Uterus (tissue), 4 donors: ENCODE measurements around the gene TSPAN9. TPM values are rescaled to one million over a fixed set of nuclear protein-coding genes. Genes with fewer than 3 reads are reported as not detected.
A peak's percentile ranks its signal among the peaks of the same experiment; 100 is the strongest.

Source experiments
- DNase-seq, 2 donors: peaks; one replicate each; pipeline ENCODE4 v3.0.0-alpha.2; 2019 to 2020
- H3K27ac ChIP-seq, 2 donors: fragments of 200-600 bp; sonication (generic); 1 replicate in 1 of 2; 2 replicates in 1 of 2; pipeline ENCODE4 v1.5.1; 2016 to 2018
- H3K27me3 ChIP-seq, 2 donors: fragments of 200-600 bp; sonication (generic); one replicate each; pipeline ENCODE4 v1.5.1; 2018 to 2019; ENCODE audit warnings: control low read depth in 1 of 2
- H3K36me3 ChIP-seq, 2 donors: fragments of 200-600 bp; sonication (generic); one replicate each; pipeline ENCODE4 v1.5.1; 2019; ENCODE audit warnings: control low read depth in 1 of 2
- H3K4me1 ChIP-seq, 2 donors: fragments of 200-600 bp; sonication (generic); one replicate each; pipeline ENCODE4 v1.5.1; 2018 to 2019; ENCODE audit warnings: control low read depth in 1 of 2
- H3K4me3 ChIP-seq, 2 donors: fragments of 200-600 bp; sonication (generic); 1 replicate in 1 of 2; 2 replicates in 1 of 2; pipeline ENCODE4 v1.5.1; 2018 to 2019; ENCODE audit warnings: mild to moderate bottlenecking in 1 of 2
- H3K9me3 ChIP-seq, 2 donors: fragments of 200-600 bp; sonication (generic); one replicate each; pipeline ENCODE4 v1.5.1; 2019; ENCODE audit warnings: control low read depth in 1 of 2
- POLR2A ChIP-seq, 2 donors: fragments of 450-650 bp; IDR thresholded peaks; one replicate each; pipeline ENCODE4 v1.6.1; 2016; ENCODE audit warnings: antibody characterized with exemption in 2 of 2, mild to moderate bottlenecking in 1 of 2, moderate library complexity in 1 of 2
- intact Hi-C: fragments of 100-400 bp; cut with DNase I; formaldehyde crosslinking; loops from one replicate; pipeline ENCODE4 v1.15.1; 2023; ENCODE audit warnings: low total_unique reads
- total RNA-seq, 4 donors: library from RNA; depleted of rRNA in 3 of 4; stranded (reverse); fragments of >200 nt in 3 of 4; gene quantifications; one replicate each; pipeline versions ENCODE4 v1.1.0 to v1.2.4, GENCODE V29; 2014 to 2023
- TF ChIP-seq, protein P1 (sequence below), 4 experiments: fragments of 200-600 bp in 2 of 4; fragments of 450-650 bp in 2 of 4; sonication (generic) in 2 of 4; IDR thresholded peaks; one replicate each; pipeline ENCODE4 v1.5.1; 2016 to 2019; ENCODE audit warnings: antibody characterized with exemption in 4 of 4, mild to moderate bottlenecking in 2 of 4, moderate library complexity in 1 of 4
- donor health status: DM: yes; HTN: yes; CAD: no.

Gene TSPAN9
- total RNA-seq, 4 donors from 2014 or later: 47.9 to 106 (median 65.1) TPM

DNA sequence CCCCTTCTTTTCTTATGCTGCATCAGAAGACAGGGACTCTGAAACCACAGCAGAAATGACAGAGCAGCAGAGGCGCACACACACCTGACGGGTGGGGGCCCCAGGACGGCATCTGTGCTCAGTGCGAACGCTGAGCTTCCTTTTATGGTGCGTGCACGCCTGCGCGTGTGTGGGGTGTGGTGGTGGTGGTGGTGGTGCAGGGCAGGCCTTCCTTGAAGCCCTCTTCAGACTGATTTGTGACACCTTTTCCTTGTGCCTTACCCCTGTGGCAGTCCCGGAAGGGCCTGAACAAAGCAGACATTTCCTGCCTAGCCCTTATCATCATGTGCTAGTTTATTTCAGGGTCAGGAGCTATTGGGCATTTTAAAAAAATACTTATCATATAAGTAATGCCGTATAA is 75.7 kb downstream of the TSPAN9 start:
- Histone ChIP-seq H3K27me3 (no peaks in the 10 kb centered on the region), H3K4me3 (no peak overlapping the region), H3K27ac (peak overlapping the region; percentile 52), H3K9me3 (no peaks in the 10 kb centered on the region), H3K4me1 (peaks cover 25 to 26% of the 10 kb centered on the region in 2 donors), H3K36me3 (no peaks in the 10 kb centered on the region)
- no peak for DNase-seq
- intact Hi-C loops: no loop called here
- no peak for TF ChIP-seq POLR2A (IDR thresholded peaks at IDR 0.05)
- TF ChIP-seq, protein P1, sequence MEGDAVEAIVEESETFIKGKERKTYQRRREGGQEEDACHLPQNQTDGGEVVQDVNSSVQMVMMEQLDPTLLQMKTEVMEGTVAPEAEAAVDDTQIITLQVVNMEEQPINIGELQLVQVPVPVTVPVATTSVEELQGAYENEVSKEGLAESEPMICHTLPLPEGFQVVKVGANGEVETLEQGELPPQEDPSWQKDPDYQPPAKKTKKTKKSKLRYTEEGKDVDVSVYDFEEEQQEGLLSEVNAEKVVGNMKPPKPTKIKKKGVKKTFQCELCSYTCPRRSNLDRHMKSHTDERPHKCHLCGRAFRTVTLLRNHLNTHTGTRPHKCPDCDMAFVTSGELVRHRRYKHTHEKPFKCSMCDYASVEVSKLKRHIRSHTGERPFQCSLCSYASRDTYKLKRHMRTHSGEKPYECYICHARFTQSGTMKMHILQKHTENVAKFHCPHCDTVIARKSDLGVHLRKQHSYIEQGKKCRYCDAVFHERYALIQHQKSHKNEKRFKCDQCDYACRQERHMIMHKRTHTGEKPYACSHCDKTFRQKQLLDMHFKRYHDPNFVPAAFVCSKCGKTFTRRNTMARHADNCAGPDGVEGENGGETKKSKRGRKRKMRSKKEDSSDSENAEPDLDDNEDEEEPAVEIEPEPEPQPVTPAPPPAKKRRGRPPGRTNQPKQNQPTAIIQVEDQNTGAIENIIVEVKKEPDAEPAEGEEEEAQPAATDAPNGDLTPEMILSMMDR (IDR thresholded peaks at IDR 0.05): no peak

DNA sequence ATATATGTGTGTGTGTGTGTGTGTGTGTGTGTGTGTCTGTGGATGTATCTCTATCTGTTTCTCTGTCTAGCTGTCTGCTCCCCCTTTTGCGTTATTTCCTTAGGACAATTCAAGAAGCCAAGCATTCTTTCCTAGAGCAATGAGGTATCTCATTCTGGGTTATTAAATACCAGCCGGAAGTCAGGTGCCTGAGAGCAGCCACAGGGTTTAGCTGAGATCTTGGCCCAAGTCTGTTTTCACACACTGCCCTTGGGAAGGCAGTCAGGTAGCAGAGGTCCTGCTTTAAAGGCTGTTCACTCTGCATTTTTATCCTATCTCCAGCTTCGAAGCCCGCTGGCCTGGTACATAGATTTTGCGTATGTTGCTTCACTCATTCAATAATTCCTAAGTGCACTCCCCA is 76.8 kb downstream of the TSPAN9 start:
- H3K4me3 ChIP-seq: no peak overlapping the region
- intact Hi-C loops: no loop called here
- DNase-seq: no peak
- peaks cover 18 to 21% of the 10 kb centered on the region in 2 donors for H3K4me1 ChIP-seq
- TF ChIP-seq, protein P1 (IDR thresholded peaks at IDR 0.05): no peak
- no peak for TF ChIP-seq POLR2A (IDR thresholded peaks at IDR 0.05)
- no peaks in the 10 kb centered on the region for H3K9me3 ChIP-seq
- no peak overlapping the region for H3K27ac ChIP-seq
- no peaks in the 10 kb centered on the region for H3K27me3 ChIP-seq
- no peaks in the 10 kb centered on the region for H3K36me3 ChIP-seq

DNA sequence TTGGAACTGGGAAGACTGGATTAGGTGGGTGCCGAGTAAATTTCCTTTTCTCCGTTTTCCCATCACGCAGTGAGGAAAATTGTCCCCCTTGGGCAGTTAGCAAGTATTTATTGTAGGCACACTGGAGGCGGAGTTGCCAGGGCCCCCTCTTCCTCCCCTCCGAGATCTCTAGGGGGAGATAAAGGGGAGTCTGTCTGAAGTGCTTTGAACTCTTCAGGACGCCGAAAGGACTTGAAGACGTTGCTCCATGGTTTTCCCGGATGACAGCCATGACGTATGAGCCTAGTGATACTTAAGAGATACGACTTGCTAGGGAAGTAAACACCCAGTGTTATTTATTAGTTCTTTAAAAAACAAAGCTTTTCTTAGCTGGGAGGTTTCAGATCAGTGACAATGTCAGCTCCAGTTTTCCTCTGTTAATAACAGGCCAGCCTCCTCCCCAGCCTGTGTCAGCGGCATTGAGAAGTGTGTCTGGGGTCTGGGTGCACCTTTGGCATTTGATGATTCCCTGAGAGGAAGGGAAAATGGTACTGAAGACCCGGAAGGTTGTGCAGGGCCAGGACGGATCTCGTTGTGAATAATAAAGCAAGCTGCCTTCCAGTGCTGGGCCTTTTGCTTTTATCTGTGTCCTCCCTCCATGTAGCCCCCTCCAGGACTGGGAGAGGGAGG is 78.7 kb downstream of the TSPAN9 start:
- DNase-seq: peak in 1 of 2 donors; percentile 57
- intact Hi-C loops: no loop called here
- peak overlapping the region; percentile 80 to 86 for H3K27ac ChIP-seq

DNA sequence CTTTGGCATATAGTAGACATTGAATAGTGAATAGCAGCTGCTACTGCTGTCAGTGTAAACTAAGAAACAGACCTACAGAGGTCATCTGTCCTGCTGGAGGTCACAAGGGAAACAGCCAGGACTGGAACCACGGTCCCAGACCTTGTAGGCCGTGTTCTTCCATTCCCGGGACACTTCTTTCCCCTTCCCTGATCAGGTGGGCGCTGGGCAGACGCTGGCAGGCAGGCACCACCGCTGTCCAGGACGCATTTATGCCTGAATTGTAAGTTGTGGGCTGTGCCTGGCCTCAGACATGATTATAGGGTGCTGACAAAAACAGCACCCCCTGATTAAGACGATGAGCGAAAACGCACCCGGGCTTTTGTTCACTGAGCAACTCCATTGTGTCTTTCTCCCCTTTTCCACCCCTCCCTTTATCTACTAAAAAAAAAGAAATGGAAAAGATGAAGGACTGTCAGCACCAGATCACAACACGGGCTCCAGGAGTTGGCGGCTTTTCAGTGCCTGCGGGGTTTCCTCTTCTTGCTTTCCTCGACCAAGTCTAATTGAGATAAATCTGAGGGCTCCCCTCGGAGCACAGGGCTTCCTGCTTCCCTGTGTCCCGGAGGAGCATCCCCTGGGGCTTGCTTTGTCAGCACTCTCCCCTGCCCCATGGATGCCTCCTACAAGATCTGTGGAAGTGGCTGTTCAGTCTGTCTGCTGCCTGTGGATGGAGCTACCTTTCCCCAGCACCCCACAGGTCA is 80.6 kb downstream of the TSPAN9 start:
- H3K4me1 ChIP-seq: peaks cover 0 to 11% of the 10 kb centered on the region in 2 donors
- H3K27ac ChIP-seq: peak overlapping the region; percentile 86 to 96
- no peaks in the 10 kb centered on the region for H3K36me3 ChIP-seq
- H3K9me3 ChIP-seq: no peaks in the 10 kb centered on the region
- no peak overlapping the region for H3K4me3 ChIP-seq
- TF ChIP-seq, protein P1 (IDR thresholded peaks at IDR 0.05): no peak
- H3K27me3 ChIP-seq: no peaks in the 10 kb centered on the region
- intact Hi-C loops: no loop called here
- no peak for DNase-seq

More for the DNA sequence above, 78.7 kb downstream of the TSPAN9 start:
- Histone ChIP-seq H3K27me3 (no peaks in the 10 kb centered on the region), H3K4me3 (no peak overlapping the region), H3K9me3 (no peaks in the 10 kb centered on the region), H3K36me3 (no peaks in the 10 kb centered on the region), H3K4me1 (peaks cover 13 to 17% of the 10 kb centered on the region in 2 donors)
- TF ChIP-seq, protein P1 (IDR thresholded peaks at IDR 0.05): no peak
- TF ChIP-seq POLR2A (IDR thresholded peaks at IDR 0.05): no peak

DNA sequence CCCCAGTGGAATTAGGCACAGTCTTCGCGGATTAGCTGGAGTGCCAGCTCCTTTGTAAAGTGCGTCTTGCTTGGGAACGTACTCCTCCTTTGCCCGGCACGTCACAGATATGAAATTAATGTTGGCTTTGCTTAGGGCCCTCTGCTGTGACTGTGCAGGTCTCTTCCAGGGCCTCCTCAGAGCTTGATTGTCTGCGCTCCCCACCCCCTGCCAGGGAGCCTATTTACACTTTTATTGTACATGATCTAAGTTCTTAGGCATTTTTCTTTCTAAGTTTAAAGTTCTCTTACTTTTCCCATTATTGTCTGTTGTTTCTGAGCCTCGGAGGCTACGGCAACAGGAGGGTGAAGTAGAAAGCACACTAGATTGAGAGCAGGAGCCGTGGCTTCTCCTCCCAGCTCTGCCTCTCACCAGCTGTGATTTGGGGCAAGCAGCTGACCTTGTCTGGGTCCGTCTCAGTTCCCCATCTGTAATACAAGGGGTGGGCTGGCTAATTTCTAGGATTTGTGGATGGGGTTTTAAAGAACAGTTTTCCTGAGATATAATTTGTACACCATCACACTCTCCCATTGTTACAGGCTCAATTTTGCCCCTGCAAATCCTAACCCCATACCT is 81.8 kb downstream of the TSPAN9 start:
- intact Hi-C loops: no loop called here
- peaks cover 0 to 11% of the 10 kb centered on the region in 2 donors for H3K4me1 ChIP-seq
- no peaks in the 10 kb centered on the region for H3K9me3 ChIP-seq
- no peaks in the 10 kb centered on the region for H3K27me3 ChIP-seq
- peak overlapping the region; percentile 86 to 96 for H3K27ac ChIP-seq
- no peak overlapping the region for H3K4me3 ChIP-seq
- H3K36me3 ChIP-seq: no peaks in the 10 kb centered on the region
- no peak for TF ChIP-seq POLR2A (IDR thresholded peaks at IDR 0.05)
- TF ChIP-seq, protein P1 (IDR thresholded peaks at IDR 0.05): no peak
- DNase-seq: peak; percentile 46 to 74
